ENCODE data around the gene RPS3. TPM values are rescaled to one million over a fixed set of nuclear protein-coding genes. Genes with fewer than 3 reads are reported as not detected.
"Not testable (repeated sequence)": the region's sequence is repeated elsewhere in the genome, so short reads cannot be mapped to it uniquely, and the experiment has no call there.

The RPS3 gene
- total and polyA plus RNA-seq, 2 donors (not counting 1 experiment from before 2014, with no cell fraction given) = 1,593 to 3,359 TPM

GRCh38 chr11:75356613-75357012 is 42.7 kb upstream of the RPS3 start:
- Histone ChIP-seq H3K4me1 (ENCODE audit: control insufficient read depth, extremely low read depth, insufficient read depth, low read length) (no peaks in the 10 kb centered on the region), H3K36me3 (ENCODE audit: control insufficient read depth, insufficient read depth, low read length) (no peaks in the 10 kb centered on the region), H3K9me3 (ENCODE audit: control insufficient read depth, insufficient read depth, low read depth, low read length) (no peaks in the 10 kb centered on the region), H3K27me3 (ENCODE audit: control insufficient read depth, insufficient read depth, low read length) (peaks cover 4% of the 10 kb centered on the region), H3K9ac (ENCODE audit: insufficient read depth, low read length) (no peak overlapping the region), H2AFZ (ENCODE audit: low read length) (no peak overlapping the region), H3K4me3 (replicated peaks in 1 of 4; ENCODE audit: control extremely low read depth in 1 of 4, insufficient read depth in 1 of 4, low read depth in 3 of 4, low read length in 4 of 4) (no peak overlapping the region), H4K20me1 (ENCODE audit: control insufficient read depth, extremely low read depth, insufficient read depth, low read length) (no peaks in the 10 kb centered on the region), H3K79me2 (ENCODE audit: control insufficient read depth, insufficient read depth, low read length) (no peaks in the 10 kb centered on the region), H3K27ac (ENCODE audit: insufficient read depth, low read length) (no peak overlapping the region), H3K4me2 (ENCODE audit: extremely low read depth, insufficient read depth, low read length) (no peak overlapping the region)
- no peak for DNase-seq (ENCODE audit: low read depth in 2 of 2)
- TF ChIP-seq EZH2 (IDR thresholded peaks at IDR 0.05; ENCODE audit: low read length, missing control alignments) (no peak), CTCF (conservative IDR thresholded peaks at IDR 0.05 in 1 of 2, IDR thresholded peaks at IDR 0.05 in 1 of 2; ENCODE audit: low read depth in 1 of 2, low read length in 2 of 2) (no peak)

- H3K4me3 ChIP-seq (replicated peaks in 1 of 4; ENCODE audit: control extremely low read depth in 1 of 4, insufficient read depth in 1 of 4, low read depth in 3 of 4, low read length in 4 of 4); H3K4me1 ChIP-seq (ENCODE audit: control insufficient read depth, extremely low read depth, insufficient read depth, low read length); H3K9me3 ChIP-seq (ENCODE audit: control insufficient read depth, insufficient read depth, low read depth, low read length); H3K9ac ChIP-seq (ENCODE audit: insufficient read depth, low read length); H3K27me3 ChIP-seq (ENCODE audit: control insufficient read depth, insufficient read depth, low read length); H3K27ac ChIP-seq (ENCODE audit: insufficient read depth, low read length); H3K4me2 ChIP-seq (ENCODE audit: extremely low read depth, insufficient read depth, low read length); DNase-seq (ENCODE audit: low read depth in 2 of 2); H3K79me2 ChIP-seq (ENCODE audit: control insufficient read depth, insufficient read depth, low read length); H3K36me3 ChIP-seq (ENCODE audit: control insufficient read depth, insufficient read depth, low read length); H2AFZ ChIP-seq (ENCODE audit: low read length); H4K20me1 ChIP-seq (ENCODE audit: control insufficient read depth, extremely low read depth, insufficient read depth, low read length): not testable (repeated sequence)
These were observed 37.0 kb upstream of the RPS3 start for GRCh38 chr11:75362285-75362684.

- Histone ChIP-seq H2AFZ (ENCODE audit: low read length) (no peak overlapping the region), H3K27ac (ENCODE audit: insufficient read depth, low read length) (no peak overlapping the region), H4K20me1 (ENCODE audit: control insufficient read depth, extremely low read depth, insufficient read depth, low read length) (no peaks in the 10 kb centered on the region), H3K4me3 (replicated peaks in 1 of 4; ENCODE audit: control extremely low read depth in 1 of 4, insufficient read depth in 1 of 4, low read depth in 3 of 4, low read length in 4 of 4) (no peak overlapping the region), H3K4me2 (ENCODE audit: extremely low read depth, insufficient read depth, low read length) (no peak overlapping the region), H3K9me3 (ENCODE audit: control insufficient read depth, insufficient read depth, low read depth, low read length) (no peaks in the 10 kb centered on the region), H3K9ac (ENCODE audit: insufficient read depth, low read length) (no peak overlapping the region), H3K4me1 (ENCODE audit: control insufficient read depth, extremely low read depth, insufficient read depth, low read length) (no peaks in the 10 kb centered on the region), H3K79me2 (ENCODE audit: control insufficient read depth, insufficient read depth, low read length) (no peaks in the 10 kb centered on the region), H3K36me3 (ENCODE audit: control insufficient read depth, insufficient read depth, low read length) (no peaks in the 10 kb centered on the region), H3K27me3 (ENCODE audit: control insufficient read depth, insufficient read depth, low read length) (peaks cover 9% of the 10 kb centered on the region)
- TF ChIP-seq CTCF (conservative IDR thresholded peaks at IDR 0.05 in 1 of 2, IDR thresholded peaks at IDR 0.05 in 1 of 2; ENCODE audit: low read depth in 1 of 2, low read length in 2 of 2) (no peak), EZH2 (IDR thresholded peaks at IDR 0.05; ENCODE audit: low read length, missing control alignments) (no peak)
- peak; percentile 71 to 86 for DNase-seq (ENCODE audit: low read depth in 2 of 2)
These were observed 33.6 kb upstream of the RPS3 start for GRCh38 chr11:75365711-75366181.

GRCh38 chr11:75366826-75367225 is 32.5 kb upstream of the RPS3 start:
- H3K4me1 ChIP-seq (ENCODE audit: control insufficient read depth, extremely low read depth, insufficient read depth, low read length); H3K27me3 ChIP-seq (ENCODE audit: control insufficient read depth, insufficient read depth, low read length); H3K36me3 ChIP-seq (ENCODE audit: control insufficient read depth, insufficient read depth, low read length); H3K4me2 ChIP-seq (ENCODE audit: extremely low read depth, insufficient read depth, low read length); H3K9ac ChIP-seq (ENCODE audit: insufficient read depth, low read length); DNase-seq (ENCODE audit: low read depth in 2 of 2); H3K9me3 ChIP-seq (ENCODE audit: control insufficient read depth, insufficient read depth, low read depth, low read length); H3K79me2 ChIP-seq (ENCODE audit: control insufficient read depth, insufficient read depth, low read length); H2AFZ ChIP-seq (ENCODE audit: low read length); H3K27ac ChIP-seq (ENCODE audit: insufficient read depth, low read length); H3K4me3 ChIP-seq (replicated peaks in 1 of 4; ENCODE audit: control extremely low read depth in 1 of 4, insufficient read depth in 1 of 4, low read depth in 3 of 4, low read length in 4 of 4); H4K20me1 ChIP-seq (ENCODE audit: control insufficient read depth, extremely low read depth, insufficient read depth, low read length): not testable (repeated sequence)
